ENCODE measurements around the gene GRID2. TPM values are rescaled to one million over a fixed set of nuclear protein-coding genes. Genes with fewer than 3 reads are reported as not detected.

Gene GRID2
- total RNA-seq, 3 donors from 2014 or later = under 0.01 TPM

- Histone ChIP-seq H3K4me3 (no peak overlapping the region), H3K4me1 (no peaks in the 10 kb centered on the region), H3K27me3 (no peaks in the 10 kb centered on the region), H3K9me3 (no peaks in the 10 kb centered on the region), H3K36me3 (no peaks in the 10 kb centered on the region), H3K27ac (no peak overlapping the region)
- TF ChIP-seq POLR2AphosphoS5 (IDR thresholded peaks at IDR 0.05) (no peak), CTCF (IDR thresholded peaks at IDR 0.05) (no peak), POLR2A (IDR thresholded peaks at IDR 0.05) (no peak)
- DNase-seq (ENCODE audit: low spot score in 2 of 2) = no peak
- intact Hi-C loops (cut with DNase I; ENCODE audit: low total_unique reads) = no loop called here
Observed at GRCh38 chr4:92641409-92641808, 337.6 kb downstream of the GRID2 start.

- Histone ChIP-seq H3K4me1 (no peaks in the 10 kb centered on the region), H3K9me3 (no peaks in the 10 kb centered on the region), H3K36me3 (no peaks in the 10 kb centered on the region), H3K27me3 (no peaks in the 10 kb centered on the region), H3K27ac (no peak overlapping the region), H3K4me3 (no peak overlapping the region)
- intact Hi-C loops (cut with DNase I; ENCODE audit: low total_unique reads) = no loop called here
- no peak for DNase-seq (ENCODE audit: low spot score in 2 of 2)
- TF ChIP-seq POLR2AphosphoS5 (IDR thresholded peaks at IDR 0.05) (no peak), CTCF (IDR thresholded peaks at IDR 0.05) (no peak), POLR2A (IDR thresholded peaks at IDR 0.05) (no peak)
Observed at GRCh38 chr4:92646826-92647225, 343.1 kb downstream of the GRID2 start.

GRCh38 chr4:92651536-92651935 lies 347.8 kb downstream of the GRID2 start:
- no peaks in the 10 kb centered on the region for H3K27me3 ChIP-seq
- no peak overlapping the region for H3K4me3 ChIP-seq
- no peak overlapping the region for H3K27ac ChIP-seq
- DNase-seq (ENCODE audit: low spot score in 2 of 2) = no peak
- no peaks in the 10 kb centered on the region for H3K36me3 ChIP-seq
- intact Hi-C loops (cut with DNase I; ENCODE audit: low total_unique reads) = loop anchor here (10.0 kb wide), 1 partner anchor 1577 kb away; no protein-coding TSS in a partner anchor
- TF ChIP-seq POLR2A (IDR thresholded peaks at IDR 0.05) = no peak
- TF ChIP-seq POLR2AphosphoS5 (IDR thresholded peaks at IDR 0.05) = no peak
- TF ChIP-seq CTCF (IDR thresholded peaks at IDR 0.05) = no peak
- H3K4me1 ChIP-seq = no peaks in the 10 kb centered on the region
- H3K9me3 ChIP-seq = no peaks in the 10 kb centered on the region

- DNase-seq (ENCODE audit: low spot score in 2 of 2) = no peak
- Histone ChIP-seq H3K9me3 (no peaks in the 10 kb centered on the region), H3K27ac (no peak overlapping the region), H3K4me1 (no peaks in the 10 kb centered on the region), H3K27me3 (no peaks in the 10 kb centered on the region), H3K4me3 (no peak overlapping the region), H3K36me3 (no peaks in the 10 kb centered on the region)
- TF ChIP-seq POLR2A (IDR thresholded peaks at IDR 0.05) (no peak), CTCF (IDR thresholded peaks at IDR 0.05) (no peak), POLR2AphosphoS5 (IDR thresholded peaks at IDR 0.05) (no peak)
- intact Hi-C loops (cut with DNase I; ENCODE audit: low total_unique reads) = loop anchor here (10.0 kb wide), 1 partner anchor 1579 kb away; no protein-coding TSS in a partner anchor
Observed at GRCh38 chr4:92654084-92654483, 350.3 kb downstream of the GRID2 start.

GRCh38 chr4:92657695-92658094 lies 353.9 kb downstream of the GRID2 start:
- intact Hi-C loops (cut with DNase I; ENCODE audit: low total_unique reads) = loop anchor here (10.0 kb wide), 1 partner anchor 1583 kb away; no protein-coding TSS in a partner anchor
- Histone ChIP-seq H3K36me3 (no peaks in the 10 kb centered on the region), H3K9me3 (no peaks in the 10 kb centered on the region), H3K27me3 (no peaks in the 10 kb centered on the region), H3K4me3 (no peak overlapping the region), H3K4me1 (no peaks in the 10 kb centered on the region), H3K27ac (no peak overlapping the region)
- TF ChIP-seq POLR2AphosphoS5 (IDR thresholded peaks at IDR 0.05) (no peak), POLR2A (IDR thresholded peaks at IDR 0.05) (no peak), CTCF (IDR thresholded peaks at IDR 0.05) (no peak)
- no peak for DNase-seq (ENCODE audit: low spot score in 2 of 2)

All from breast epithelium (tissue), 4 donors.